Body of pancreas (tissue), 4 donors: ENCODE measurements around the gene C2CD4C.

ENCODE experiments used
- CTCF ChIP-seq, 7 experiments: fragments of 450-650 bp in 4 of 7; fragments of 200-600 bp in 3 of 7; sonication (generic) in 3 of 7; IDR thresholded peaks; one replicate each; pipeline ENCODE4 v1.5.1; 2016 to 2019; ENCODE audit warnings: antibody characterized with exemption in 7 of 7
- POLR2A ChIP-seq, 3 donors: fragments of 450-650 bp; IDR thresholded peaks; one replicate each; pipeline ENCODE4 v1.6.1; 2016; ENCODE audit warnings: antibody characterized with exemption in 3 of 3, mild to moderate bottlenecking in 2 of 3

- TF ChIP-seq CTCF (IDR thresholded peaks at IDR 0.05) (no peak), POLR2A (IDR thresholded peaks at IDR 0.05) (no peak)
Observed at GRCh38 chr19:437041-437440, 28.1 kb upstream of the C2CD4C start.
